ENCODE data around the gene PTPRF.

- no peak for TF ChIP-seq CTCF (IDR thresholded peaks at IDR 0.05)
- no peak for TF ChIP-seq POLR2A (IDR thresholded peaks at IDR 0.05)
These were observed 89.6 kb downstream of the PTPRF start for GRCh38 chr1:43619996-43620920.

Data from lower leg skin (tissue), 3 donors.